ENCODE results near the gene PHACTR2. TPM values are rescaled to one million over a fixed set of nuclear protein-coding genes. Genes with fewer than 3 reads are reported as not detected.

PHACTR2 gene
- total RNA-seq, 6 experiments from 2014 or later, result 66.7 to 92.7 (median 84.1) TPM

GRCh38 chr6:143773506-143774150 lies 95.9 kb downstream of the PHACTR2 start:
- H3K36me3 Mint-ChIP-seq (ENCODE audit: low read depth), result peaks cover 24% of the 10 kb centered on the region
- H3K4me1 Mint-ChIP-seq (ENCODE audit: low read depth), result peaks cover 10% of the 10 kb centered on the region
- no peak for TF ChIP-seq CTCF (IDR thresholded peaks at IDR 0.05)
- no peaks in the 10 kb centered on the region; the same call in 1 of the 2 replicates for H3K27me3 Mint-ChIP-seq (ENCODE audit: insufficient read depth)
- H3K4me3 Mint-ChIP-seq, result no peak overlapping the region
- no peak for DNase-seq
- H3K27ac Mint-ChIP-seq, result no peak overlapping the region
- H3K9me3 Mint-ChIP-seq, result no peaks in the 10 kb centered on the region

- Mint-ChIP-seq H3K27me3 (ENCODE audit: insufficient read depth) (no peaks in the 10 kb centered on the region; the same call in 1 of the 2 replicates), H3K9me3 (no peaks in the 10 kb centered on the region), H3K4me1 (ENCODE audit: low read depth) (peaks cover 10% of the 10 kb centered on the region), H3K36me3 (ENCODE audit: low read depth) (peaks cover 24% of the 10 kb centered on the region), H3K27ac (no peak overlapping the region), H3K4me3 (no peak overlapping the region)
- no peak for TF ChIP-seq CTCF (IDR thresholded peaks at IDR 0.05)
- no peak for DNase-seq
These were observed 96.6 kb downstream of the PHACTR2 start for GRCh38 chr6:143774347-143774746.

- TF ChIP-seq CTCF (IDR thresholded peaks at IDR 0.05), result no peak
- H3K27ac Mint-ChIP-seq, result no peak overlapping the region
- no peaks in the 10 kb centered on the region; the same call in 1 of the 2 replicates for H3K27me3 Mint-ChIP-seq (ENCODE audit: insufficient read depth)
- H3K4me1 Mint-ChIP-seq (ENCODE audit: low read depth), result peaks cover 10% of the 10 kb centered on the region
- H3K9me3 Mint-ChIP-seq, result no peaks in the 10 kb centered on the region
- H3K4me3 Mint-ChIP-seq, result no peak overlapping the region
- peaks cover 19% of the 10 kb centered on the region for H3K36me3 Mint-ChIP-seq (ENCODE audit: low read depth)
- no peak for DNase-seq
These were observed 97.6 kb downstream of the PHACTR2 start for GRCh38 chr6:143775336-143775735.

GRCh38 chr6:143778926-143779325 lies 101.2 kb downstream of the PHACTR2 start:
- no peak for DNase-seq
- H3K9me3 Mint-ChIP-seq, result no peaks in the 10 kb centered on the region
- H3K27ac Mint-ChIP-seq, result no peak overlapping the region
- TF ChIP-seq CTCF (IDR thresholded peaks at IDR 0.05), result no peak
- H3K4me3 Mint-ChIP-seq, result no peak overlapping the region
- H3K4me1 Mint-ChIP-seq (ENCODE audit: low read depth), result no peaks in the 10 kb centered on the region
- no peaks in the 10 kb centered on the region for H3K27me3 Mint-ChIP-seq (ENCODE audit: insufficient read depth)
- peaks cover 28% of the 10 kb centered on the region for H3K36me3 Mint-ChIP-seq (ENCODE audit: low read depth)

- H3K4me3 Mint-ChIP-seq, result no peak overlapping the region
- no peaks in the 10 kb centered on the region; the same call in 1 of the 2 replicates for H3K27me3 Mint-ChIP-seq (ENCODE audit: insufficient read depth)
- no peak for TF ChIP-seq CTCF (IDR thresholded peaks at IDR 0.05)
- no peak overlapping the region for H3K27ac Mint-ChIP-seq
- H3K4me1 Mint-ChIP-seq (ENCODE audit: low read depth), result no peaks in the 10 kb centered on the region
- H3K9me3 Mint-ChIP-seq, result peaks cover 26% of the 10 kb centered on the region
- no peak for DNase-seq
- peaks cover 61% of the 10 kb centered on the region for H3K36me3 Mint-ChIP-seq (ENCODE audit: low read depth)
These were observed 104.7 kb downstream of the PHACTR2 start for GRCh38 chr6:143782481-143782880.
